HG02798 (cell line): ENCODE results near the gene LMF1.
"Not testable (repeated sequence)": the region's sequence is repeated elsewhere in the genome, so short reads cannot be mapped to it uniquely, and the experiment has no call there.

Experiments used
- ATAC-seq: cut with Tn5 transposase; IDR thresholded peaks from one replicate; pipeline ENCODE4 v1.9.1; 2021; ENCODE audit warnings: mild to moderate bottlenecking; ENCODE audit not compliant: unreplicated experiment, poor library complexity

Gene LMF1

GRCh38 chr16:953818-954217, 17.0 kb downstream of the LMF1 start:
- not testable (repeated sequence) for ATAC-seq

DNA sequence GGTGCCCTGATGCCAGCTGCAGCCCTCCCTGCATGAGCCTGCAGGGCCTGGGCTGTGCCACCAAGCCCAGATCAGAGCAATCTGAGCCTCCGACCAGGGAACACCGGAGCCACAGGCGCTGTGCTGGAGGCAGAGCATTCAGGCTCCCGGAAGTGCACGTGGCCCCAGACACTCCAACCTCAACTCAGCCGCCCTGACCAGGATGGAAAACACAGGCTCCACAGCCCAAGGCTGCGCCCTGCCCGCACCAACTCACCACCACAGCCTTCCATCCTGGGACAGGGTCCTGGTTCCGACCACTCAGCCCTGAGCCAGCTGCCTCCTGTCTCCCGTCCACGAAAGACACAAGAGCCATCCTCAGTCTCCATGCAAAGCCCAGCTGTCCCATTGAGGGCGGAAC, 18.5 kb downstream of the LMF1 start:
- ATAC-seq, result no peak

DNA sequence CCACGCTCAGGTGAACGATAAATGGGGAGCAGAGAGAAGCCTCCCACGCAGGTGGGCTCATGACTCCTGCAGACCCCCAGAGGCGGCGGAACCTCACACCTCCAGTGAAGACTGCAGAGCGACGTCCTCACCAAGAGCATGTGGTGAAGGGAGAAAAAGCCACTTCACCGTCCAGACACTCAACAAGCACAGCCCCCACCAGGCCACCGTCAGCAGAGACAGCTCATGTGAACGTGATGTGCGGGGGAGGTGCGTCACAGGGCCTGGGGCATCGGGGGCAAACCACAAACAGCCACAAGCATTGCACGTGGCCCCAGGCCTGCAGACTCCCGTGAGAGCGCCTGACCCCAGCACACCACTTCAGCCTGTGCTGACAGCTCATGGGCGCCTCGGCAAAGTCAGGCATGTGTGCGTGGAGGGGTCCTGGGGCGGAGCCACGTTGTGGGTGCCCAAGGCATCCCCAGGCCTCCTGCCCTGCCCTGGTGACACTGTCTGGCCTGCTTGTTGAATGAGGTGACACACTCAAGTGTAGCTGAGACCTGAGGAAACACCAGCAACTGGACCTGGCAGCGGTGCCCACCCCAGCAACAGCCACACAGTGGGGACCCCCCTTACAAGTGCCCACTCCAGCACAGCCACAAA, 19.0 kb downstream of the LMF1 start:
- no peak for ATAC-seq

DNA sequence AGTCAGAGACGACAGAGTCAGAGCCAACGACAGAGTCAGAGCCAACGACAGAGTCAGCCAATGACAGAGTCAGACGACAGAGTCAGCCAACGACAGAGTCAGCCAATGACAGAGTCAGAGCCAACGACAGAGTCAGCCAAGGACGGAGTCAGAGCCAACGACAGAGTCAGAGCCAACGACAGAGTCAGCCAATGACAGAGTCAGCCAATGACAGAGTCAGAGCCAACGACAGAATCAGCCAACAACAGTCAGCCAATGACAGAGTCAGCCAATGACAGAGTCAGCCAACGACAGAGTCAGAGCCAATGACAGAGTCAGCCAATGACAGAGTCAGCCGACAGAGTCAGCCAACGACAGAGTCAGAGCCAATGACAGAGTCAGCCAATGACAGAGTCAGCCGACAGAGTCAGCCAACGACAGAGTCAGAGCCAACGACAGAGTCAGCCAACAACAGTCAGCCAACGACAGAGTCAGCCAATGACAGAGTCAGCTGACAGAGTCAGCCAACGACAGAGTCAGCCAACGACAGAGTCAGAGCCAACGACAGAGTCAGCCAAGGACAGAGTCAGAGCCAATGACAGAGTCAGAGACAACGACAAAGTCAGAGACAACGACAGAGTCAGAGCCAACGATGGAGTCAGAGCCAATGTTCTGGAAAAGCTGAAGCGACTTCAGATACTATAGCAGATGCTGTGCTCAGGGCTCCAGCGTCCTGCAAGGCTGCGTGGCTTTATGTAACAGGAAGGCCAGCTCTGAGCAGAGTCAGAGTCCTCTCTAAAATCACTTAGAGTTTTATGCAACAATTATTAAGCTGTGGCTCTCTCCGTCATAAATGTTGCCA, 19.8 kb downstream of the LMF1 start:
- ATAC-seq, result not testable (repeated sequence)

DNA sequence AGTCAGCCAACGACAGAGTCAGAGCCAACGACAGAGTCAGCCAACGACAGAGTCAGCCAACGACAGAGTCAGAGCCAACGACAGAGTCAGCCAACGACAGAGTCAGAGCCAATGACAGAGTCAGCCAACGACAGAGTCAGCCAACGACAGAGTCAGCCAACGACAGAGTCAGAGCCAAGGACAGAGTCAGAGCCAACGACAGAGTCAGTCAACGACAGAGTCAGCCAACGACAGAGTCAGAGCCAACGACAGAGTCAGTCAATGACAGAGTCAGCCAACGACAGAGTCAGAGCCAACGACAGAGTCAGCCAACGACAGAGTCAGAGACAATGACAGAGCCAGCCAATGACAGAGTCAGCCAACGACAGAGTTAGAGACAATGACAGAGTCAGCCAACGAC, 22.0 kb downstream of the LMF1 start:
- ATAC-seq, result not testable (repeated sequence)

- ATAC-seq, result not testable (repeated sequence)
Observed at GRCh38 chr16:947922-948303, 22.9 kb downstream of the LMF1 start.

DNA sequence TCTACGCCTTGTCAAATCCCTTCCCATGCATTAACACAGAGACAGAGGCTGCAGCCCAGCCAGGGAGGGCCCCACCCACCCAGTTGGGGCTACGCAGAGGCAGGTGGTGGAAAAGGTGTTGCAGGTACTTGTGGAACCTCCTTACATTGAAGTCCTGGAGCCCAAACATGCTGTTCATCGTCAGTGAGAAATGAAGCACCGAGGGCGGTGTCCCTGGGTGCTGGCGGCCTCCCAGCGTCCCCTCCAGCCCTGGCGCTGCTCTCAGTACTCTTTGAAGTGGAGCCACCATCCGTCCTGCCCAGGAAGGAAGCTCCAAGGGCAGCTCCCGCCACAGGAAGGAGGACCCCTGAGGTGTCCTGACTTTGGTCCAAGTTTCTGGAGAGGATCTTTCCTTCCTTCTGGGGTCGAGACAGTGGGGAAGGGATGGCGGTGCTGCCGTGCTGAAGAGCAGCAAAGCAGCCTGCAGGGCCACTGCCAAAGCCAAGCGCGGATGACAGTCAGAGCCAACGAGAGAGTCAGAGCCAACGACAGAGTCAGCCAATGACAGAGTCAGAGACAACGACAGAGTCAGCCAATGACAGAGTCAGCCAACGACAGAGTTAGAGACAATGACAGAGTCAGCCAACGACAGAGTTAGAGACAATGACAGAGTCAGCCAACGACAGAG, 23.4 kb downstream of the LMF1 start:
- ATAC-seq, result no peak

GRCh38 chr16:946048-946395, 24.8 kb downstream of the LMF1 start:
- ATAC-seq, result no peak

GRCh38 chr16:945271-946047, 25.3 kb downstream of the LMF1 start:
- ATAC-seq, result no peak

DNA sequence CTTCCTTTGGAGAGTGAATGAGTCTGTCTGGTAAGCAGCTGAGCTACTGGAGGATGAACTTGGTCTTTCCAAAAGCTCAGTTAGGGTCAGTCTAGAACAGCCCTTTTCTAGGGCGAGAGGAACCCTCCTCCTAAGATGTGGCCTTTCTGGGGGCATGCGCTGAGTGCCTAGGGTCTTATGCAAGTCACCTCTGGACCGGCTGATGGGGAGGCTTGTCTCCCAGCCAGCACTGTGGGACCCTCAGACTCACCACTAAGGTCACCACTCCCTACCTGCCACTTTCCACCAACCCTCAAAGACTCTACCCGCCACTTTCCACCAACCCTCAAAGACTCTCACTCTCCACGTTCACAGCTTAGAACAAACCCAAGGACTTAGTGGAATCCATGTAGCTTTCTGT, 26.8 kb downstream of the LMF1 start:
- ATAC-seq, result no peak

DNA sequence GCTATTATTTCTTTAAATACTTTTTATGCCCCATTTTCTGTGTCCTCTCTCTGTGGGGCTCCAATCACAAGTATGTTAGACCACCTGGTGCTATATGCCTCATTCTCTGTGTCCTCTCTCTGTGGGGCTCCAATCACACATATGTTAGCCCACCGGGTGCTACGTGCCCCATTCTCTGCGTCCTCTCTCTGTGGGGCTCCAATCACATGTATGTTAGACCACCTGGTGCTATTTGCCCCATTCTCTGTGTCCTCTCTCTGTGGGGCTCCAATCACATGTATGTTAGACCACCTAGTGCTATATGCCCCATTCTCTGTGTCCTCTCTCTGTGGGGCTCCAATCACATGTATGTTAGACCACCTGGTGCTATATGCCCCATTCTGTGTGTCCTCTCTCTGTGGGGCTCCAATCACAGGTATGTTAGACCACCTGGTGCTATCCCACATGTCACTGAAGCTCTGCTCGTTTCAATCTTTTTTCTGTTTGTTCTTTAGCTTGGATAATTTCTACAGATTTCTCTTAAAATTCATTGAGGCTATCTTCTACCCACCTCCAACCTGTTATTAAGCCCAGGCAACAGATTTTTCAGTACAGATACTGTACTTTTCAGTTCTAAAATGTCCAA, 28.2 kb downstream of the LMF1 start:
- no peak for ATAC-seq

- ATAC-seq, result no peak
Observed at GRCh38 chr16:939941-940340, 30.8 kb downstream of the LMF1 start.

GRCh38 chr16:939311-939710, 31.5 kb downstream of the LMF1 start:
- ATAC-seq, result no peak

GRCh38 chr16:938752-939151, 32.0 kb downstream of the LMF1 start:
- no peak for ATAC-seq

GRCh38 chr16:938136-938535, 32.6 kb downstream of the LMF1 start:
- no peak for ATAC-seq

DNA sequence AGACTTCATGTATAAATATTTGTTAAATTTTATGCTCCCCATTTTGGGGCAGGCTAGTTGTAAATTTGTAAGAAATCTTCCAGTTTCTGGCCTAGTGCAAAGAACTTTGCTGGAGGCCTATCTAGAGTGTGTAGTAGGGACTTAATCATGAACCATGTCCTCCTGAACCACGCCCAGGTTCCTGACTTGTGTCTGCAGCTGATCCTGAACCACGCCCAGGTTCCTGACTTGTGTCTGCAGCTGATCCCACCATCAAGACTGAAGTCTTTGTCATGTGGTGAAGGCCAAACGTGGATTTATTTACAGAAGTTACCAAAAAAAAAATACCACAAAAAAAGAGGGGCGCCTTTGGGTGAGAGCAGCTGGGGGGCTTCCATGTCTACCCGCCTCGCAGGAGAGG, 33.1 kb downstream of the LMF1 start:
- ATAC-seq, result no peak

DNA sequence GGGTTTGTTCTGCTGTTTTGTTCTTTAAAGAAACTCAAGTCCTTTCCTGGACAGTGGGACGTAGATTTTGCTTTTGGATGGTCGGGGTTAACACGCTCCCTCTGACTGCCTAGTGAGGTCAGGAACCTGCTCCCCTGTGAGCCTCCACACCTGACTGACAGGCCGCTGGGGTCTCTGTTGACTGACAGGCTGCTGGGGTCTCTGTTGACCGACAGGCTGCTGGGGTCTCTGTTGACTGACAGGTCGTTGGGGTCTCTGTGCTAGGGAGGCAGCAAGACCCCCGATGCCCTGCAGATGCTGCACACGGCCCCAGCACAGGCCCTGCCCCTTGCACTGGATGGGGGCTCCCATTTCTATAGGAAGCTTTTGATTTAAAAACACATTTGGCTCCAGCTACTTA, 33.5 kb downstream of the LMF1 start:
- no peak for ATAC-seq

DNA sequence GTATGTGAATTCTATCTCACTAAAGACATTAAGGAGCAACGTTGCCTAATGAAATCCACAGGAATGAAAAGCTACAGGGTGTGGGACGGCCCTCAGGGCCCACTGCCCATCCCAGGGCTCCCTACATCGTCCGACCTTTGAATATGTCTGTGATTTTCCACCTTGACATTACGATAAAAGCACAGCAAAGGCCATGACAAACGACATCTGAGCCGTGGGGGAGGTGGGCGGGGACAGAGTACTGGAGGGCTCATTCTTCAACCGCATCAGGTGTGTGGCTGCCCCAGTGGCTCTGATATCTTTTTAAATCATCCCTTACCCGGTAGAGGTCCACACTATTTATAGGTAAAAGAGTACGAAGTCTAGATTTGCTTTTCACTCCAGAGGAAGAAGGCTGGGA, 35.1 kb downstream of the LMF1 start:
- no peak for ATAC-seq

DNA sequence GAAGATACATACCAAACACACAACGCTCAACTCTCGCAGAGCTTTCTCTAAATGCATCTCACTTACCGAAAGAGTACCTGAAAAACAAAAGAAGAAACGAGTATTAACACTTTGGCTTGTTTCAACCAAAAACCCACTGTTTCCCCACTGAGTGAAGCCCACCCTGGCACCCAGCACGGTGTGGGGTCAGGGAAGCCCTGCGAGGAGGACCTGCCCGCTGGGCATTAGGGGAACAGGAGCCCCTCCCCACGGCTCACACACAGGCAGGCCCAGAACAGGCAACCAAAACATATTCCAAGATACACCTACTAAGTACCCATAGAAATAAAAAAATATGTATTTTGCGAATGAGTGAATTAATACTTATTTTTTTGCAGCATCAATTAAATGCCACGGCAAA, 36.6 kb downstream of the LMF1 start:
- no peak for ATAC-seq

DNA sequence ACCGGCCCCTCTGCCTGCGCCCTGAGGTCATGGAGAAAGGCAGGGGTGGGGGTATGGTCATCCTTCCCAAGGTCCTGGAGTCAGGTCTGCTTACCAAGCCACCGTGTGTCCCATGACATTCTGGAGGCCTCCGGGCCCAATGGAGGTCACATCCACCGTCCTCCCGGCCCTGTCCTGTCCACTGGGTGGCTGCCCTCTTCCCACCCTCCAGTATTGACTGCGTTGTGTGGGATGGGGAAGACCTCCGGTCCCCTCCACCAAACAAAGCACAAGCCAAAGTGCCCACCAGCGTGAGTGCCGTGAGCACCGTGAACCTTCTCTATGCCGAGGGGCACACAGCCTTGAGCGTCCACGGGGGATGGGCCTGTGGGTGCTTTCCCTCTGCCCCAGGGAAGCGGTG, 37.2 kb downstream of the LMF1 start:
- ATAC-seq, result no peak
